ENCODE data around the gene SOCS1.

- TF ChIP-seq PHF8 (conservative IDR thresholded peaks at IDR 0.05; ENCODE audit: low read depth, low read length) (no peak), RAD21 (IDR thresholded peaks at IDR 0.05 in 1 of 2, conservative IDR thresholded peaks at IDR 0.05 in 1 of 2; ENCODE audit: low read depth in 2 of 2, low read length in 2 of 2) (no peak), CTCF (IDR thresholded peaks at IDR 0.05; ENCODE audit: control extremely low read depth in 1 of 3, insufficient read depth in 1 of 3, low read depth in 1 of 3, low read length in 3 of 3) (no peak), ATF3 (IDR thresholded peaks at IDR 0.05; ENCODE audit: insufficient read depth, low read depth, low read length) (no peak), CBX8 (IDR thresholded peaks at IDR 0.05; ENCODE audit: borderline replicate concordance, low read depth, low read length) (no peak), POLR2A (IDR thresholded peaks at IDR 0.05; ENCODE audit: control extremely low read depth in 1 of 2, low read depth in 2 of 2, low read length in 2 of 2) (no peak), POLR2AphosphoS5 (IDR thresholded peaks at IDR 0.05; ENCODE audit: low read depth, low read length) (no peak), EGR1 (IDR thresholded peaks at IDR 0.05; ENCODE audit: borderline replicate concordance, low read depth, low read length) (no peak), GABPA (IDR thresholded peaks at IDR 0.05; ENCODE audit: borderline replicate concordance, insufficient read depth, low read length) (no peak), MAFK (IDR thresholded peaks at IDR 0.05; ENCODE audit: low read depth, low read length) (no peak), FOSL1 (IDR thresholded peaks at IDR 0.05; ENCODE audit: insufficient read depth, low read depth, low read length) (no peak)
- TF ChIP-seq, protein P1, sequence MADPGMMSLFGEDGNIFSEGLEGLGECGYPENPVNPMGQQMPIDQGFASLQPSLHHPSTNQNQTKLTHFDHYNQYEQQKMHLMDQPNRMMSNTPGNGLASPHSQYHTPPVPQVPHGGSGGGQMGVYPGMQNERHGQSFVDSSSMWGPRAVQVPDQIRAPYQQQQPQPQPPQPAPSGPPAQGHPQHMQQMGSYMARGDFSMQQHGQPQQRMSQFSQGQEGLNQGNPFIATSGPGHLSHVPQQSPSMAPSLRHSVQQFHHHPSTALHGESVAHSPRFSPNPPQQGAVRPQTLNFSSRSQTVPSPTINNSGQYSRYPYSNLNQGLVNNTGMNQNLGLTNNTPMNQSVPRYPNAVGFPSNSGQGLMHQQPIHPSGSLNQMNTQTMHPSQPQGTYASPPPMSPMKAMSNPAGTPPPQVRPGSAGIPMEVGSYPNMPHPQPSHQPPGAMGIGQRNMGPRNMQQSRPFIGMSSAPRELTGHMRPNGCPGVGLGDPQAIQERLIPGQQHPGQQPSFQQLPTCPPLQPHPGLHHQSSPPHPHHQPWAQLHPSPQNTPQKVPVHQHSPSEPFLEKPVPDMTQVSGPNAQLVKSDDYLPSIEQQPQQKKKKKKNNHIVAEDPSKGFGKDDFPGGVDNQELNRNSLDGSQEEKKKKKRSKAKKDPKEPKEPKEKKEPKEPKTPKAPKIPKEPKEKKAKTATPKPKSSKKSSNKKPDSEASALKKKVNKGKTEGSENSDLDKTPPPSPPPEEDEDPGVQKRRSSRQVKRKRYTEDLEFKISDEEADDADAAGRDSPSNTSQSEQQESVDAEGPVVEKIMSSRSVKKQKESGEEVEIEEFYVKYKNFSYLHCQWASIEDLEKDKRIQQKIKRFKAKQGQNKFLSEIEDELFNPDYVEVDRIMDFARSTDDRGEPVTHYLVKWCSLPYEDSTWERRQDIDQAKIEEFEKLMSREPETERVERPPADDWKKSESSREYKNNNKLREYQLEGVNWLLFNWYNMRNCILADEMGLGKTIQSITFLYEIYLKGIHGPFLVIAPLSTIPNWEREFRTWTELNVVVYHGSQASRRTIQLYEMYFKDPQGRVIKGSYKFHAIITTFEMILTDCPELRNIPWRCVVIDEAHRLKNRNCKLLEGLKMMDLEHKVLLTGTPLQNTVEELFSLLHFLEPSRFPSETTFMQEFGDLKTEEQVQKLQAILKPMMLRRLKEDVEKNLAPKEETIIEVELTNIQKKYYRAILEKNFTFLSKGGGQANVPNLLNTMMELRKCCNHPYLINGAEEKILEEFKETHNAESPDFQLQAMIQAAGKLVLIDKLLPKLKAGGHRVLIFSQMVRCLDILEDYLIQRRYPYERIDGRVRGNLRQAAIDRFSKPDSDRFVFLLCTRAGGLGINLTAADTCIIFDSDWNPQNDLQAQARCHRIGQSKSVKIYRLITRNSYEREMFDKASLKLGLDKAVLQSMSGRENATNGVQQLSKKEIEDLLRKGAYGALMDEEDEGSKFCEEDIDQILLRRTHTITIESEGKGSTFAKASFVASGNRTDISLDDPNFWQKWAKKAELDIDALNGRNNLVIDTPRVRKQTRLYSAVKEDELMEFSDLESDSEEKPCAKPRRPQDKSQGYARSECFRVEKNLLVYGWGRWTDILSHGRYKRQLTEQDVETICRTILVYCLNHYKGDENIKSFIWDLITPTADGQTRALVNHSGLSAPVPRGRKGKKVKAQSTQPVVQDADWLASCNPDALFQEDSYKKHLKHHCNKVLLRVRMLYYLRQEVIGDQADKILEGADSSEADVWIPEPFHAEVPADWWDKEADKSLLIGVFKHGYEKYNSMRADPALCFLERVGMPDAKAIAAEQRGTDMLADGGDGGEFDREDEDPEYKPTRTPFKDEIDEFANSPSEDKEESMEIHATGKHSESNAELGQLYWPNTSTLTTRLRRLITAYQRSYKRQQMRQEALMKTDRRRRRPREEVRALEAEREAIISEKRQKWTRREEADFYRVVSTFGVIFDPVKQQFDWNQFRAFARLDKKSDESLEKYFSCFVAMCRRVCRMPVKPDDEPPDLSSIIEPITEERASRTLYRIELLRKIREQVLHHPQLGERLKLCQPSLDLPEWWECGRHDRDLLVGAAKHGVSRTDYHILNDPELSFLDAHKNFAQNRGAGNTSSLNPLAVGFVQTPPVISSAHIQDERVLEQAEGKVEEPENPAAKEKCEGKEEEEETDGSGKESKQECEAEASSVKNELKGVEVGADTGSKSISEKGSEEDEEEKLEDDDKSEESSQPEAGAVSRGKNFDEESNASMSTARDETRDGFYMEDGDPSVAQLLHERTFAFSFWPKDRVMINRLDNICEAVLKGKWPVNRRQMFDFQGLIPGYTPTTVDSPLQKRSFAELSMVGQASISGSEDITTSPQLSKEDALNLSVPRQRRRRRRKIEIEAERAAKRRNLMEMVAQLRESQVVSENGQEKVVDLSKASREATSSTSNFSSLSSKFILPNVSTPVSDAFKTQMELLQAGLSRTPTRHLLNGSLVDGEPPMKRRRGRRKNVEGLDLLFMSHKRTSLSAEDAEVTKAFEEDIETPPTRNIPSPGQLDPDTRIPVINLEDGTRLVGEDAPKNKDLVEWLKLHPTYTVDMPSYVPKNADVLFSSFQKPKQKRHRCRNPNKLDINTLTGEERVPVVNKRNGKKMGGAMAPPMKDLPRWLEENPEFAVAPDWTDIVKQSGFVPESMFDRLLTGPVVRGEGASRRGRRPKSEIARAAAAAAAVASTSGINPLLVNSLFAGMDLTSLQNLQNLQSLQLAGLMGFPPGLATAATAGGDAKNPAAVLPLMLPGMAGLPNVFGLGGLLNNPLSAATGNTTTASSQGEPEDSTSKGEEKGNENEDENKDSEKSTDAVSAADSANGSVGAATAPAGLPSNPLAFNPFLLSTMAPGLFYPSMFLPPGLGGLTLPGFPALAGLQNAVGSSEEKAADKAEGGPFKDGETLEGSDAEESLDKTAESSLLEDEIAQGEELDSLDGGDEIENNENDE (IDR thresholded peaks at IDR 0.05; ENCODE audit: insufficient replicate concordance, low read length), result no peak
Measured at GRCh38 chr16:11274964-11275363, 19.0 kb upstream of the SOCS1 start.

Measured in H1 (cell line).